Measurements from ENCODE around the gene WNT5B. TPM values are rescaled to one million over a fixed set of nuclear protein-coding genes. Genes with fewer than 3 reads are reported as not detected.

The WNT5B gene
- total and polyA plus RNA-seq, 2 donors (not counting 1 experiment from before 2014, with no cell fraction given): 0.33 to 0.57 TPM

DNA sequence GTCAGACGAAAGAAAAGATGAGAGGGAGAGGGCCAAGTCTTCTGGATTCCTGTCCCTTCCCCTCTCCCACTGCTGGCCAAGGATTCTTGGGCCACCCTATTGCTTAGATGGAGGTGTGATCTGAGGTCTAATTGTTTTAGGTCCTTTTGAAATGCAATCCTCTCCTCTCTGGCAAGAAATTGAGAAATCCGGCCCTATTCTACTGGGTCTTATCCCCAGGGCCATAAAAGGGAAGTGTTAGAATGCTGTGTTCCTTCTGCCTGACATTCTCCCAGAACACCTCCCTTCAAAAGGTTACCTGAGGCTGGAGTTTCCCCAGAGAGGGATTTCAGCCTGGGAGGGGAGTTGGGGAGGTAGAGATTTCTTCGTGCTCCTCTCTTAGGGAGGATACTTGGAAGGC is 4.4 kb downstream of the WNT5B start:
- Histone ChIP-seq H3K27me3 (replicated peaks in 1 of 4; ENCODE audit: control extremely low read depth in 1 of 4, control insufficient read depth in 3 of 4, insufficient read depth in 4 of 4, low read length in 3 of 4) (peaks cover 0 to 64% (median 35%) of the 10 kb centered on the region in 4 experiments), H3K36me3 (replicated peaks in 1 of 2; ENCODE audit: control extremely low read depth in 1 of 2, control insufficient read depth in 1 of 2, extremely low read depth in 1 of 2, insufficient read depth in 2 of 2, low read length in 1 of 2) (no peaks in the 10 kb centered on the region), H2AFZ (ENCODE audit: insufficient read depth, low read depth, low read length, poor library complexity, severe bottlenecking) (no peak overlapping the region), H3K9me3 (ENCODE audit: control extremely low read depth in 1 of 3, control insufficient read depth in 2 of 3, insufficient read depth in 1 of 3, low read length in 2 of 3) (peaks cover 0 to 7% (median 0%) of the 10 kb centered on the region in 3 donors), H3K27ac (ENCODE audit: low read length in 2 of 2) (no peak overlapping the region), H4K20me1 (ENCODE audit: control insufficient read depth, insufficient read depth, low read length, poor library complexity, severe bottlenecking) (no peaks in the 10 kb centered on the region), H3K4me2 (replicated peaks; ENCODE audit: low read depth, low read length, poor library complexity, severe bottlenecking) (no peak overlapping the region), H3K79me2 (ENCODE audit: control insufficient read depth, insufficient read depth, low read length) (no peaks in the 10 kb centered on the region), H3K4me1 (ENCODE audit: control insufficient read depth in 2 of 2, insufficient read depth in 2 of 2, low read length in 2 of 2) (peaks cover 26 to 27% of the 10 kb centered on the region in 2 donors), H3K4me3 (ENCODE audit: control extremely low read depth in 1 of 5, extremely low read depth in 1 of 5, insufficient read depth in 1 of 5, low read depth in 2 of 5, low read length in 4 of 5) (no peak overlapping the region), H3K9ac (ENCODE audit: low read length) (no peak overlapping the region)
- no peak overlapping the region for H3K27ac Mint-ChIP-seq
- intact Hi-C loops (cut with micrococcal nuclease): no loop called here
- peaks cover 39% of the 10 kb centered on the region for H3K27me3 Mint-ChIP-seq
- ChIA-PET CTCF (interaction anchor here (0.6 to 8.1 kb wide), 7 partner anchors 8 to 1057 kb away, joined by 3 to 105 read pairs (median 6); no protein-coding TSS in a partner anchor), POLR2A (no interaction called here)
- ATAC-seq (ENCODE audit: low read depth) (no peak), DNase-seq (no peak)
- H3K4me1 Mint-ChIP-seq: peaks cover 29% of the 10 kb centered on the region
- WGBS (ENCODE audit: insufficient coverage): no CpG with 5 or more reads among the region's 3 CpGs
- no peak overlapping the region for H3K4me3 Mint-ChIP-seq
- no peak for TF ChIP-seq EZH2 (IDR thresholded peaks at IDR 0.05; ENCODE audit: borderline replicate concordance, insufficient read depth, low read depth, low read length, poor library complexity, severe bottlenecking)
- TF ChIP-seq, protein P1, sequence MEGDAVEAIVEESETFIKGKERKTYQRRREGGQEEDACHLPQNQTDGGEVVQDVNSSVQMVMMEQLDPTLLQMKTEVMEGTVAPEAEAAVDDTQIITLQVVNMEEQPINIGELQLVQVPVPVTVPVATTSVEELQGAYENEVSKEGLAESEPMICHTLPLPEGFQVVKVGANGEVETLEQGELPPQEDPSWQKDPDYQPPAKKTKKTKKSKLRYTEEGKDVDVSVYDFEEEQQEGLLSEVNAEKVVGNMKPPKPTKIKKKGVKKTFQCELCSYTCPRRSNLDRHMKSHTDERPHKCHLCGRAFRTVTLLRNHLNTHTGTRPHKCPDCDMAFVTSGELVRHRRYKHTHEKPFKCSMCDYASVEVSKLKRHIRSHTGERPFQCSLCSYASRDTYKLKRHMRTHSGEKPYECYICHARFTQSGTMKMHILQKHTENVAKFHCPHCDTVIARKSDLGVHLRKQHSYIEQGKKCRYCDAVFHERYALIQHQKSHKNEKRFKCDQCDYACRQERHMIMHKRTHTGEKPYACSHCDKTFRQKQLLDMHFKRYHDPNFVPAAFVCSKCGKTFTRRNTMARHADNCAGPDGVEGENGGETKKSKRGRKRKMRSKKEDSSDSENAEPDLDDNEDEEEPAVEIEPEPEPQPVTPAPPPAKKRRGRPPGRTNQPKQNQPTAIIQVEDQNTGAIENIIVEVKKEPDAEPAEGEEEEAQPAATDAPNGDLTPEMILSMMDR (IDR thresholded peaks at IDR 0.05): no peak
- H3K9me3 Mint-ChIP-seq (ENCODE audit: insufficient read depth): no peaks in the 10 kb centered on the region

- peaks cover 33% of the 10 kb centered on the region for H3K27me3 Mint-ChIP-seq
- POLR2A ChIA-PET: no interaction called here
- H3K27ac Mint-ChIP-seq: no peak overlapping the region
- no peak overlapping the region for H3K27ac ChIP-seq (ENCODE audit: low read length in 2 of 2)
- no peaks in the 10 kb centered on the region for H3K9me3 Mint-ChIP-seq (ENCODE audit: insufficient read depth)
- H3K27me3 ChIP-seq (replicated peaks in 1 of 4; ENCODE audit: control extremely low read depth in 1 of 4, control insufficient read depth in 3 of 4, insufficient read depth in 4 of 4, low read length in 3 of 4): peaks cover 0 to 58% (median 33%) of the 10 kb centered on the region in 4 experiments
- no peak for ATAC-seq (ENCODE audit: low read depth)
- peaks cover 25% of the 10 kb centered on the region in 2 donors for H3K4me1 ChIP-seq (ENCODE audit: control insufficient read depth in 2 of 2, insufficient read depth in 2 of 2, low read length in 2 of 2)
- H3K4me1 Mint-ChIP-seq: peaks cover 24% of the 10 kb centered on the region
- CTCF ChIA-PET: interaction anchor here (0.7 to 8.1 kb wide), 26 partner anchors 9 to 1058 kb away, joined by 3 to 105 read pairs (median 4); no protein-coding TSS in a partner anchor
- no peak for DNase-seq
- peaks cover 0 to 7% (median 0%) of the 10 kb centered on the region in 3 donors for H3K9me3 ChIP-seq (ENCODE audit: control extremely low read depth in 1 of 3, control insufficient read depth in 2 of 3, insufficient read depth in 1 of 3, low read length in 2 of 3)
- WGBS (ENCODE audit: insufficient coverage): 80% methylated on average over 3 of the region's 7 CpGs
- no peaks in the 10 kb centered on the region for H3K79me2 ChIP-seq (ENCODE audit: control insufficient read depth, insufficient read depth, low read length)
- intact Hi-C loops (cut with micrococcal nuclease): loop anchor here (1.0 kb wide), 3 partner anchors 157 to 516 kb away; no protein-coding TSS in a partner anchor
- TF ChIP-seq EZH2 (IDR thresholded peaks at IDR 0.05; ENCODE audit: borderline replicate concordance, insufficient read depth, low read depth, low read length, poor library complexity, severe bottlenecking): no peak
- TF ChIP-seq, protein P1 (IDR thresholded peaks at IDR 0.05): no peak
- H4K20me1 ChIP-seq (ENCODE audit: control insufficient read depth, insufficient read depth, low read length, poor library complexity, severe bottlenecking): no peaks in the 10 kb centered on the region
- no peak overlapping the region for H3K4me2 ChIP-seq (replicated peaks; ENCODE audit: low read depth, low read length, poor library complexity, severe bottlenecking)
- no peak overlapping the region for H3K4me3 ChIP-seq (ENCODE audit: control extremely low read depth in 1 of 5, extremely low read depth in 1 of 5, insufficient read depth in 1 of 5, low read depth in 2 of 5, low read length in 4 of 5)
- no peak overlapping the region for H3K4me3 Mint-ChIP-seq
- no peak overlapping the region for H3K9ac ChIP-seq (ENCODE audit: low read length)
- H3K36me3 ChIP-seq (replicated peaks in 1 of 2; ENCODE audit: control extremely low read depth in 1 of 2, control insufficient read depth in 1 of 2, extremely low read depth in 1 of 2, insufficient read depth in 2 of 2, low read length in 1 of 2): no peaks in the 10 kb centered on the region
- H2AFZ ChIP-seq (ENCODE audit: insufficient read depth, low read depth, low read length, poor library complexity, severe bottlenecking): no peak overlapping the region
These were observed 5.1 kb downstream of the WNT5B start for GRCh38 chr12:1634149-1634548.
